Superior temporal gyrus (tissue), 1 donor: ENCODE data around the gene ZMIZ1.
"Not testable (repeated sequence)": the region's sequence is repeated elsewhere in the genome, so short reads cannot be mapped to it uniquely, and the experiment has no call there.

Source experiments
- DNase-seq: peaks from one replicate; pipeline ENCODE4 v3.0.0-alpha.2; 2016; ENCODE audit errors: extremely low spot score

The ZMIZ1 gene

DNA sequence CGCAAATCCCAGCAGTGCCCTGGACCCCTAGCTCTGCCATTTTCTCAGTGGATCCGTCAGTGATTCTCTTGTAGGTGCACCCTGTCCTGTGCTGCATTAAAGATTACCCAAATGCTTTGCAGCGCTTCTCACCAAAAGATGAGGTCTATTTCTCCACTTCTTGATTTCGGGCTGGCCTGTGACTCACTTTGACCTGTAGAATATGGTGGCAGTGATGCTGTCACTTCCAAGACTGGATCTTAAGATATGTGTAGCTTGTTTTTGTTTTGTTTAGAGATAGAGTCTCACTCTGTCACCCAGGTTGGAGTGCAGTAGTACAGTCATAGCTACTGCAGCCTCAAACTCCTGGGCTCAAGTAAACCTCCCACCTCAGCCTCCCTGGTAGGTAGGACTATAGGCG is 37.0 kb upstream of the ZMIZ1 start:
- no peak for DNase-seq

DNA sequence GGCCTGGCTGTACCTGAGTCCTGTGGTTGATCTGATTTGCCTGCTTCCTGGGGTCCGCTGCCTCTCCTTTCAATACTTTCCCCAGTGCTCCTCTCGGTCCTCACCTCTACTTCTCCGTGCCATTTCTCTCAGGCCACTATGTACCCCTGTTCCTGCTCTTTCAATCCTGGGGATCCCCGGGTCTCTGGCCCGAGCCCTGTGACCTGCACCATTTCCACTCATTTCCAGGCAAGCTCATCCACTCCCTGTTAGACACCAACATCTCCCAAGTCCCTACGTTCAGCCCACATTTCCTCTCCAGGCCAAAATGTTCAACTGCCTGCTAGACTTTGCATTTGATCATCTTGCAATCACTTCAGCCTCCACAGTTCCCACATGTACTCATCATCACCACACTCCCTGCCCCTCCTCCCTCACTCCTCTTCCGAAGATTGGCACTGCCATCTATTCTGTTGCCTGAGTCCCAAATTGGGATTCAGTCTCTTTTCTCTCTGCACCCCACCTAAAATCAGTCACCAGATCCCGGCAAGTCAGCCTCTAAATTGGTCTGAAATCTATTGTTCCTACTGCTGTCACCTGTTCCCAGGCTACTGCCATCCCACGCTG is 34.4 kb upstream of the ZMIZ1 start:
- no peak for DNase-seq

DNA sequence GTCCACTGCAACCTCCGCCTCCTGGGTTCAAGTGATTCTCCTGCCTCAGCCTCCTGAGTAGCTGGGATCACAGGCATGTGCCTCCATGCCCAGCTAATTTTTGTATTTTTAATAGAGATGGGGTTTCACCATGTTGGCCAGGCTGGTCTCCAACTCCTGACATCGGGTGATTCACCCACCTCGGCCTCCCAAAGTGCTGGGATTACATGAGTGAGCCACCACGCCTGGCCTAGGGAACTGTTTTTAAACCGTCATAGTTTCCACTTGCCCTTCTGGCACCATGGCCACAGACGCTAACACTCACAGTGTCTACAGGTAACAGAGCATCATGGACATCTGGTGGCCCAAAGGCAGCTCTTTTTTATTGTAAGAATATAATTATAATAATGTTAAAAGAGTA is 32.4 kb upstream of the ZMIZ1 start:
- not testable (repeated sequence) for DNase-seq

DNA sequence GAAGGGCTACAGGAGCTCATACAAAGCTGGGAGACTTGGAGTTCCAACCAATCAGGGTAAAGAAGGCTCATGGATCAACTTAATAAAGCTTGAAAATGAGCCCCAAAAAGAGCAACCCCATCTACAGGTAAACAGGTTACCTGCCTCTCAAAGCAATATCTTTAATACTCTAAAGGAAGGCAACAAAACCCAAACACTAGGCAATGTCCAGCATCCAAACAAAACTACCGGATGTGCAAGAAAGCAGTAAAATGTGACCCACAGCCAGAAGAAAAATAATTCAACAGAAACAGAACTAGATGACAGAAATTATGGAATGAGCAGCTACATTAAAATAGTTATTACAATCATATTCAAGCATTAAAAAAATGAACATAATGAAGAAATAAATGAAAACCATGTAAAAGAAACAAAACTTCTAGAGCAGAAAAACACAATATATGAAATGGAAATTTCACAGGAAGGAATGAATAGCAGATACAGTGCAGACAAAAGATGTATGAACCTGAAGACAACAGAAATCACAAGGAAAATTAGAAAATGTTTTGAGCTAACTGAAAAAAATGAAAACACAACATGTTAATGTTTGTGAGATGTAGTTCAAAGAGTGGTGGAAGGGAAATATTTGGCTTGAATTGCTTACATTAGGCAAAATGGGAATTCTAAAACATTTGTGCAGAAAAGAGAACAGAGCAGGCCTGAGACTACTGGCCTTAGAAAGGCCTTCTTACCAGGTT is 30.5 kb upstream of the ZMIZ1 start:
- DNase-seq = no peak

DNA sequence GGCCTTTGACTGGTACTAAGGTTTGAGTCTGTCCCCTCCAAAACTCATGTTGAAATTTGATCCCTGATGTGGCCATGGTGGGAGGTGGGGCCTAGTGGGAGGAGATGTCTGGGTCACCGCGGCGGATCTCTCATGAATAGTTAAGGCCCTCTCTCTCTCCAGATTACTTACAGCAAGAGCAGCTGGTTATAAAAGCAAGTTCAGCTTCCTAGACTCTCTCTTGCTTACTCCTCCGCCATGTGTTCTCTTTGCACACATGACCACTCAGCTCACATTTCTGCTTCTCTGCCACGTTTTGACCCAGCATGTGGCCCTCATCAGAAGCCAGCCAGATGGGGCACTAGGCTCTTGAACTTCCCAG is 29.9 kb upstream of the ZMIZ1 start:
- no peak for DNase-seq

DNA sequence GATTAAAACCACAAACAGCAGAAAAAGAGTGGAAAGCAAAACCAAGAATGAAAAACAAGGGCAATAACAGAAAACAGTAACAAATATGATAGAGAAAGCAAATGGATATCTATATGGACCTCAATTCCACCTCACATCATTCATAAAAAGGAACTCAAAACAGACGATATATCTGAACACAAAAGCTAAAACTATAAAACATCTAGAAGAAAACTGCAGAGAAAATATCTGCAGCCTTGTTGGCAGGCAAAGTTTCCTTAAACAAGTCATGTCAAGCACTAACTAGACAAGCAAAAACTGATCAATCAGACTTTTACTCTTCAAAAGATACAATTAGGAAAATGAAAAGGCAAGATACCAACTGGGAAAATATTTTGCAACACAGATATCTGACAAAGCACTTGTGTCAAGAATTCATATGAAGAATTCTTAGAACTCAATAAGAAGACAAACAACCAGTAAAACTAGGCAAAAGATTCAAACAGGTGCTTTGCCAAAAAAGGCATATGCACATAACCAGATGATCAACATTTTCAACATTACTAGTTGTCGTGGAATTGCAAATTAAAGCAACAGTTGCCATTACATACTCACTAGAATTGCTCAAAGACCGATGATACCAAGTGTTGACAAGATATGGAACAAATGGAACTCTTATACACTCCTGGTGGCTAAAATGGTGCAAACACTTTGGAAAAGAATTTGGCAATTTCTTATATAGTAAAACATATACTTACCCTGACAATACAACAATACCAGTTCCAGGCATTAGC is 25.9 kb upstream of the ZMIZ1 start:
- DNase-seq = no peak

DNA sequence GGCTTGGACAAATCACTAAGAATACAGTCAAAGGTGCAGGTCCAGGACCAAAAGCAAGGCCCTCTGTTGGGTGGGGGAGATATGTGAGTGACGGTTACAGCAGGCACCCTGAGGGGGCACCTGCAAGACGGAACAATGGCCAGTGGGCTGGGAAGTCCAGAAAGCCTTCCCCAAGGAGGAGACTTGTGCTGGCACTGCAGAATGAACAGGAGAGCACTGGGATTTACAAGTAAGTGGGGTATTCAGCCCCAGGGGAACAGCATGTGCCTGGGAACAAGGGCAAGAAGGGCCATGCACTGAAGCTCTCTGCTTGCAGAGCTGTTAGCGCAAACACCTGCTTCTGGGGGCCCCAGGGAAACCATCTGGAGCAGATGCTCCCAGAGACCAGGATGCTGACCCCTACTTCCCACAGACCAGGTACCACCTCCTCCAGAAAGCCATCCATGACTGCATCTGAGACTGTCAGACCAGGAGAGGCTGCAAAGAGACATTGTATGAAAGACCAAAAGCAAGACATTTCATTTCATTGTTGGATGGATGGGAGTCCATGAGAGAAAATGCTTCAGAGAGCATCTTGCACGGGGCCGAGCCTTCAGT is 24.6 kb upstream of the ZMIZ1 start:
- DNase-seq = no peak

DNA sequence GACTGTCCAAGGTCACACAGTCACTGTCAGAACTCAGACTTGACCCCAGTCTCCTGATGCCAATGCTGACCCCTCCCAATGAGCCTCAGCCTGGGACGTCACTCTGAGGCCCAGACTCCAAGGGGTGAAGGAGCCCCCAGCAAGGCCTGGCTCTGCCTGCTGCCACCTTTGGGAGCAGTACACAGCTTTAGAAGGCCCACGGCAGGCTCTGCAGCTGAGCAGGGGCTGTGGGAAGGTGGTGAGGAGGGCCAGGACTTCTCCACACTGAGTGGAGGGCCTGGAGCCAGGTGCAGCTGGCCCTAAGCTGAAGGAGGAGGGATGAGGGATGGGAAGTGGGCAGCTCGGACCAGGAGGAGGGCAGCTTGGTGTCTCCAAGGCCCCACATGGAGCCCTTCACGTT is 23.9 kb upstream of the ZMIZ1 start:
- DNase-seq = no peak

DNA sequence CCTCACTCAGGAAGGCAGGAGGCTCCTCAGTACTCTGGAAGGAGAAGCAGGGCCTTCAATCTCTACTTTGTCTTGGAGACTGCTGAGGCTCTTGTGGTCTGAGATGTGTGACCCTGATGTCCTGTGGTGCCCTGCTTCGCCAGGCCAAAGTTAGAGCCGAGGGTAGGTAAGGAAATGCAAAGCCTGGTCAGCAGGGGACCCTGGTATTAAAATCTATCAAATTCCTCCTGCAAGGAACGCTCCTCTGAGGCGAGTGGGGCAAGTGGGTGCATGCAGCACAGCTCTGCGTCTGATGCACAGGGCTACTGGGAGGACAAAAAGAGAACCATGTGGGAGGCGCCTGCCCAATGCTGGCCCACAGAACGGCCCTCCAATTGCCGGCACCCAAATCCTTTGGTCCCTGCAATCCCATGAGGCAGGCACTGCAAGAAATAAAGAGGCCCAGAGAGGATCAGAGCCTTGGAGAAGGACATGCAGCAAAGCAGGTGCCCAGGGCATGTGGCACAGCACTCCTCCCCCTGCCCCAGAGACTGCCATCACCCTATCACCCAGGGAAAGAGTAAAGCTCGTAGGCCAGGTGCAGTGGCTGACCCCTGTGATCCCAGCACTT is 23.1 kb upstream of the ZMIZ1 start:
- DNase-seq = no peak

DNA sequence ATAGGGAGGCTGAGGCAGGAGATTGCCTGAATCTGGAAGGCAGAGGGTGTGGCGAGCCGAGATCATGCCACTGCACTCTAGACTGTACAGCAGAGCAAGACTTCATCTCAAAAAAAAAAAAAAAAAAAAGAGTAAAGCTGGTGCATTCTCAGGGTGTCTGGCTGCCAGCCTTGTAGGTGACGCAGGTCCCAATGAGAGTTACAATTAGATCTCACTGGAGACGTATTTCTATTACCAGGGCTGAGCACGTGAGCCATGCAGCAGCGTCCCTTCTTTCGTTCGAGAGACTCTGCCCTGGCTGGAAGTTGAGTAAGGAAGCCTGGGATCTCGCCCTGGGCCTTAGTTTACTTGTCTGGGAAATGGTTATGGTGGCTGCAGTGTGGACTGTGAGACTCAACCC is 22.4 kb upstream of the ZMIZ1 start:
- DNase-seq = no peak

DNA sequence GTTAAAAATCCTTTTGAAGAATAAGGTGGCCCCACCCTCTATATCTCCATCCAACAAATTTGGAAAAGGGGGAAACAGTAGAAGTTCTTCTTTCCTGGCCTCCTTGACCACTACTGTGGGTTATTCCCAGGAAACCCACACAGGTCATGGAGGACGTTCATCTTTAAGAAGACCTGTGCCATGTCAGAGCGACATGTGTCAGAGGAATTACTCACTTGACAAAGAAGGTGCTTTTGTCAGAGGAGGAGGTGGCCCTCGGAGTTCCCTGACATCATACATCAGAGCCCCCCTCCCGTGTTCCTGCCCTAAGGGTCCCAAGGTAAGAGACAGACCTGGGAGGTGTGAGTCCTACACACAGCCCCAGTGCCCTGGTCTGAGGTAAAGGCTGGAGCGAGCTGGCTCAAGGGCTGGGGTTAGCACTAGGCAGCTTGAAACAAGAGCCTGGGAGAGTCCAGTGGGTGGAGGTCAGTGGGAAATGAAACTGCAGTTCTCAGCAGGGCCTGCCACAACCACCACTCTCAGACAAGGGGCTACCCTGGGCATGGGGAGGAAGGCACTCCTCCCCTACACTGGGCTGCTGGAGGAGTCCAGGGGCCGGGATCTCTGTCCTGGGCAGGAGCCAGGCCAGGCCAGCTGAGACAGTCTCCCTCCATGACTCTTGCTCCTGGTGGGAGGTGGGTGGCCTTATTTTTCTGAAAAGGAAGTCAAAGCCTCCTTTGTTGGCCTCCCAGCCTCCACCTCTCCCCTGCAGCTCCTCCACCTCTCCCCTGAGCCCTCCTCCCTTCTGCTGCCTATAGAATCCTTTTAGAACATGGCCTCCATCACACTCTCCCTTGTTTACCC is 21.8 kb upstream of the ZMIZ1 start:
- DNase-seq = no peak

DNA sequence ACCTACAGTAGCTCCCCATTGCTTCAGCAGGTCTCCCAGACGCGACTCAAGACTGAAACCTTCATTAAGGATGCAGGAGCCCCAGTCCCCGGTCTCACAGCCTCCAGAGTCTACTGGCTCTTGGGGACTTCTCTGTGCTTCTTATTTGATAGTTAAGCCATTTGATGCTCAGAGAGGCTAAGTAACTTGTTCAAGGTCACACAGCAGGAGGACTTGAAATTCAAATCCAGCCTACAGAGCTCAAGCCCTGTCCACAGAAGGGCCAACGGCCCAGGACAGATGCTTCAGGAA is 21.2 kb upstream of the ZMIZ1 start:
- no peak for DNase-seq

DNA sequence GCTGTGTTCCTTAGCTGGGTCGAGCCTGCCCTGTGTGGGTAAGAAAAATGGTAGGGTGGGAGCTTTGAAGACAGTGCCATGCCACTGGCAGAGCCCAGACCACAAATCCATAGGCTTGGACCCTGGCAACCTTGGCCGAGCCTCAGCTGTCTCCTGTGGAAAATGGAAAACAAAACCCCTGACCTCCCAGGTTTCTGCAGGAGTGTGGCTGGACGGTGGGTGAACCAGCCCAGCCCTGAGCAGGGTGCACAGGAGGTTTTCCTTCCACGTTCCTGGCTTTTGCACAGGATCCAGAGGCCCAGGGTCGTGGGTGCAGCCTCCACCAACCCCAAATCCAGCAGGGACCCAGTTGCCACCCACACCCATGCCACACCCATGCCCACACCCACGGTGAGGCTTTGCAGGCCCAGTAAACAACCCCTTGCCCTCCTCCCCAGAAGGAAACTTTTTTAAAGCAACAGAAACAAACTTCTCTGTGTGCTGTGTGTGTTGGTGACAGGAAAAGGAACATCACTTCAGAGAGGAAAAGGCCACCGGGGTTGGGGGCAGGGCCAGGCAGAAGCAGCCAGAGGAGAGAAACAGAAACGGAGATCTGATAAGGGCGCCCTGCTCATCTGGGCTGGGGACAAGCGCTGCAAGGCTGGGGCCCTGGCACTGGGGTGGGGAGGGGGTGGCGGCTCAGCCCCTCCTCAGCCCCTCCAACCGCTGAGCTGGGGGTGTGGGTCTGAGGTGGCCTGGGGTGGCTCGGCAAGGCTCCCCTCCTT is 20.7 kb upstream of the ZMIZ1 start:
- no peak for DNase-seq

DNA sequence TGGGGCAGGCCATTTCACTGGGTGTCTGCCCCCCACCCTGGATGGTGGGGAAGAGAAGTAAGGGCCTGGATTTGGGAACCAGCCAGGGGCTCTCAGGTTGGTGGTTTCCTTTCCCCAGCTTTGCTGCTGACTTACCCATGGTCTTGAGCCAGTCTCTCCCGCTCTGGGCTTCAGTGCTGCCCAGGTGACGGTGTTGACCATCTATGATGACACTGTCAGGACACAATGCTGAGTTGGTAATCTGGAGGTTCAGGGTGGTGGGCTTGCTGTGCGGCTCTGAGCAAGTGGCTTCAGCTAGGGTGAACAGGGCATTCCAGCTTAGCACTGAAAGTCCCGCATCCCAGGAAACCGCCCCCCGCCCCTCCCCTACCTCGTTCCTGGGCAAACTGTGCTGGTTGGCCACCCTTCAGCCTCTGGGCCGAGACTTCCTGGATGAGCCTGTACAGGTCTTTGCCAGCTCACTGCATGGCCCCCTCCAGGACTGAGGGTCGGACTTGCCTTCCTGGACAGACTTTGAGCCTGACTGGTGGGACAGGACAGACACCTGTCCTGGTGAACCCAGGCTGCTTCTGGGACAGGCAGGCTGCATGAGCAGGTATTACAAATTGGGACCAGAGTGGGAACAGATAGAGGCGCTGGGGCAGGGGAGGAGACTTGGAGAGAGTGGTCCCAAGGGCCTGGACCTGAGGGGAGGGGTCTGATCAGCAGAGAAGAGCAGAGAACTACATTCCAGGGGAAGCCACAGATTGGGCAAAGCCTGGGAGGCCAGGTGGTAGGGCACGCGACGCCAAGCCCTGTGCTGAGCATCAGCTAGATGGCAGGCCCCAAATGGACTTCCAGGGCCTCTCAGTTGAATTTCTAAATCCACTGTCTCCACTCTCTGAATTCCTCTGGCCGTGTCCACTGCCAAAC is 19.9 kb upstream of the ZMIZ1 start:
- DNase-seq = no peak

DNA sequence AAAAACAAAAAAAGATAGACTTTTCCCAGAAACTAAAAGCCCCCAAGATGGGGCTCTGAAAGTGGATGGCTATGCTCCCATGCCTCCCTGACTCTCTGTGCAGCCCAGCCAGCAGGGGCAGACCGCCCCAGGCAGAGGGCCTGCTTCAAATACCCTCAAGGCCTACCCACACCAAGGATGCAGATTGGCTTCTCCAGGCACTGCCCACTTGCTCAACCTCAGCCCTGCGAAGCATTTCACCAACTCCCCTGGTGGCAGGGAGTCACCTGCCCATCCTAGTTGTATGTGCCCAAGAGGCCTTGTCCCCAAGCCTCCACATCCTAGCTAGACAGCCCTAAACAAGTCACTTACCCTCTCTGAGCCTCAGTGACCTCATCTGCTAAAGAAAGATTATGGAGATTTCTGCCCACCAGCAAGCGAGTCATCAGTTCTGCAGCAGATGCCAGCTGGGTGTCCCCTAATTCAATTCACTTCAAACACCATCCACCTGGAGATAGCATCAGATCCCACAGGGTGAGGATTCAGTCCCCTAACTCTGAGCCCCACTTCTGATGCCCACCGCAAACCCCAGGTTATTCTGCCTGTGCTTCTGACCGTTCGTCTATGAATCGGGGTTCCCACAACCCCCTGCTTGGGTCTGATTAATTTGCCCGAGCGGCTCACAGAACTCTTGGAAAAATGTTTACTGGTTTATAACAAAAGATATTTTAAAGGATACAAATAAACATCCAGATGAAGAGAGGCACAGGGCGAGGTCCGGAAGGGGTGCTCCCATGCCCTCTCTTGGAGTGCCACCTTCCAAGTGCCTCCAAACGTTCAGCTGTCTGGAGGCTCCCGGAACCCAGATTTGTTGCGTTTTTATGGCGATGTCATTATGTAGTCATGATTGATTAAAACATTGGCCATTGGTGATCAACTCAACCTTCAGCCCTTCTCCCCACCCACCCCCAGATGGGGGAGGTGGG is 18.6 kb upstream of the ZMIZ1 start:
- no peak for DNase-seq

DNA sequence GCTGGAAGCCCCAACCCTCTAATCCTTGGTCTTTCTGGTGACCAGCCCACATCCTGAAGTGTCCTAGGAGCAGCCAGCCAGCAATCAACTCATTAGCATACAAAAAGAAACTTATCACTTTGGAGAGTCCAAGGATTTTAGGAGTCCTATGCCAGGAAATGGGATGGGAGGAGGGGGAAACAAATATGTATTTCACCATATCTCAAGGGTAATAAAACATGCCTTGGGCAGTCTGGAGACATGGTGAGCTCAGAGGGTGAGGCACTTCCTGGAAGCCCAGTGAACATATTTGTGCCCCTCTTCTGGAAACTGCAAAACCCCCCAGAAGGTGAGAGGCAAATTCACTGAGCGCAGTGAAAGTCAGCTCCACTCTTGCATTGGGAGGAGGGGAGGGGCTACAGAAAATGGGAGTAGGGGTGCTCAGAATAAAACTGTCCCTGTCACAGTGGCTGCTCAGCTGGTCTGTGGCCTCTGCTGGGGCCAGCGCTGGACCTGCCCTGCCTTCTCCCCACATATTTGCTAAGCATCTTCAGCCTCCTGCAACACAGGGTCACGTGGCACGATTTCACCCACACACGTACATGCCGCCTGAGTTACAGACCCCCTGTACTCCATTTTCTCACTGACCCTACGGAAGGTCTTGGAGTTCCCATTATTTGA is 17.7 kb upstream of the ZMIZ1 start:
- DNase-seq = no peak

DNA sequence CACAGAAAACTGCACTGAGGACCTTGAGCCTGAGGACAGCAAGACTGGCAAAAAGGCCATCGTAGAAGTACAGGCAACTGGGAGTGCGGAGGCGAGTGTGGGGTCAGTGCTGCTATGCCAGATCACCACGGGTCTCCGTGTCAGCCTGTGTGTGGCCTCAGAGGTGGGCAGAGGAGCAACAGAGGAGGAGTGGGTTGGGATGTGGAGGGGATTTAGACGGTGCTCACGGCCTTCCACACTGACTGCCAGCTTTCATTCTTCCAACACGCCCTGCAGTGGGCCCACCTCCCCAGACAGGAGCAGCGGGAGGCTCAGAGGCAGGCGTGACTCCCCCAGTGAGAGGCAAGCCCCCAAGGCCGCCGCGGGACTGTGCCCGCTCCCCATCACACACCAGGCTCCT is 17.0 kb upstream of the ZMIZ1 start:
- no peak for DNase-seq
